Right lobe of liver (tissue), 6 donors: ENCODE data around the gene MRPL40. TPM values are rescaled to one million over a fixed set of nuclear protein-coding genes. Genes with fewer than 3 reads are reported as not detected.

Source experiments
- ATAC-seq, 4 donors: fragments of 200-7000 bp; cut with Tn5 transposase; one replicate each; pipeline ENCODE4 v1.9.1; 2020; ENCODE audit warnings: mild to moderate bottlenecking in 4 of 4, moderate library complexity in 4 of 4
- DNase-seq, 3 donors: peaks; one replicate each; pipeline ENCODE4 v3.0.0-alpha.2; 2020
- H3K27ac ChIP-seq, 3 donors: fragments of 200-600 bp; one replicate each; pipeline ENCODE4 v1.8.0; 2022
- H3K27me3 ChIP-seq, 2 donors: fragments of 200-600 bp; one replicate each; pipeline ENCODE4 v1.8.0; 2022
- H3K36me3 ChIP-seq, 4 donors: fragments of 200-600 bp; sonication (generic) in 1 of 4; one replicate each; pipeline versions ENCODE4 v1.5.1 to v1.8.0; 2017 to 2022; ENCODE audit warnings: control low read depth in 1 of 4
- H3K4me1 ChIP-seq, 4 donors: fragments of 200-600 bp; sonication (generic) in 1 of 4; one replicate each; pipeline versions ENCODE4 v1.5.1 to v1.8.0; 2017 to 2022; ENCODE audit warnings: control low read depth in 1 of 4
- H3K4me3 ChIP-seq, 3 donors: fragments of 200-600 bp; one replicate each; pipeline ENCODE4 v1.8.0; 2022
- H3K9me3 ChIP-seq, 4 donors: fragments of 200-600 bp; sonication (generic) in 1 of 4; one replicate each; pipeline versions ENCODE4 v1.5.1 to v1.8.0; 2017 to 2022; ENCODE audit warnings: control low read depth in 1 of 4
- CTCF ChIP-seq, 4 donors: fragments of 200-600 bp in 3 of 4; fragments of 450-650 bp in 1 of 4; IDR thresholded peaks; one replicate each; pipeline versions ENCODE4 v1.5.1 to v1.8.0; 2016 to 2022; ENCODE audit warnings: antibody characterized with exemption in 4 of 4, mild to moderate bottlenecking in 2 of 4
- POLR2A ChIP-seq: fragments of 450-650 bp; IDR thresholded peaks from one replicate; pipeline ENCODE4 v1.6.1; 2017; ENCODE audit warnings: antibody characterized with exemption, mild to moderate bottlenecking
- WGBS: methylation state at CpG from one replicate; pipeline ENCODE4 v1.1.6; 2018; ENCODE audit warnings: low coverage, low lambda C conversion rate; ENCODE audit not compliant: insufficient coverage; ENCODE audit errors: missing lambda C conversion rate; 5-methylcytosine and 5-hydroxymethylcytosine counted together
- intact Hi-C, 2 donors: fragments of 100-400 bp; cut with DNase I; formaldehyde crosslinking; loops; one replicate each; pipeline versions ENCODE4 v1.11.2 to v1.14.1; 2022
- long read RNA-seq: library from polyadenylated mRNA; unstranded; transcript quantifications from one replicate; pipeline ENCODE4 v2.0.0, GENCODE V29; 2019
- total RNA-seq, 6 experiments: library from RNA; depleted of rRNA in 2 of 6; stranded (reverse); fragments of >200 nt in 2 of 6; fragmentation: NEBNext Ultra II Directional in 3 of 6; extraction: Animal tissue kit (Norgen Biotek cat#: 25700) in 3 of 6; gene quantifications; one replicate each; pipeline versions ENCODE4 v1.1.0 to v1.2.4, GENCODE V29; 2016 to 2023
- donor health status: DM: no; HTN: yes; CAD: no.
- donor health status: DM: no; HTN: no; CAD: no.
- donor health status: DM: no; HTN: no; CAD: no.
- donor health status: DM: no; HTN: yes; CAD: no.
- donor health status: DM: no; HTN: yes; CAD: no.

The MRPL40 gene
- 10 to 100 TPM; 23.6 to 38.8 (median 27.8) TPM for total RNA-seq
- long read RNA-seq, transcript MRPL40-201 (4 exons, 1,387 nt), result major isoform, 31 of 33 reads
- long read RNA-seq, partial matches to known transcripts, result 0 of 33 reads
- long read RNA-seq, other reads (novel, unspliced or antisense), result 1 of 33 reads

- 0% methylated on average over 3 of the region's 74 CpGs for WGBS
- Histone ChIP-seq H3K27me3 (no peaks in the 10 kb centered on the region), H3K27ac (peak within 1 kb of the TSS; percentile 91 to 99 (median 95)), H3K9me3 (no peaks in the 10 kb centered on the region), H3K4me1 (peaks cover 0 to 33% (median 6%) of the 10 kb centered on the region in 4 donors), H3K4me3 (peak within 1 kb of the TSS; percentile 77 to 93 (median 91)), H3K36me3 (peaks cover 0 to 20% (median 8%) of the 10 kb centered on the region in 4 donors)
- peak; percentile 88 to 95 (median 88) for ATAC-seq
- intact Hi-C loops, result no loop called here
- DNase-seq, result peak; percentile 97 to 98 (median 97)
- TF ChIP-seq CTCF (IDR thresholded peaks at IDR 0.05) (peak in 2 of 4 donors; percentile 4 to 24), POLR2A (peak; percentile 88)
Observed at GRCh38 chr22:19432133-19432851, at the start of gene MRPL40. TSS of gene MRPL40 (plus strand) at chr22:19432545. CDS start at chr22:19432555, 10 bp downstream.

- ATAC-seq (no peak), DNase-seq (peak in 1 of 3 donors; percentile 25)
- Histone ChIP-seq H3K27me3 (no peaks in the 10 kb centered on the region), H3K27ac (no peak overlapping the region), H3K4me3 (no peak overlapping the region), H3K36me3 (peaks cover 11 to 80% (median 44%) of the 10 kb centered on the region in 4 donors), H3K4me1 (peaks cover 0 to 2% (median 0%) of the 10 kb centered on the region in 4 donors), H3K9me3 (no peaks in the 10 kb centered on the region)
- intact Hi-C loops, result no loop called here
- 90% methylated on average over 9 of the region's 9 CpGs for WGBS
- TF ChIP-seq POLR2A, result no peak
- no peak for TF ChIP-seq CTCF (IDR thresholded peaks at IDR 0.05)
Observed at GRCh38 chr22:19383292-19383691, 49.1 kb upstream of the MRPL40 start.

- no peaks in the 10 kb centered on the region for H3K9me3 ChIP-seq
- peaks cover 11 to 97% (median 55%) of the 10 kb centered on the region in 4 donors for H3K36me3 ChIP-seq
- no peak for TF ChIP-seq POLR2A
- TF ChIP-seq CTCF (IDR thresholded peaks at IDR 0.05), result no peak
- intact Hi-C loops, result no loop called here
- no peak overlapping the region for H3K27ac ChIP-seq
- H3K4me3 ChIP-seq, result no peak overlapping the region
- H3K27me3 ChIP-seq, result no peaks in the 10 kb centered on the region
- ATAC-seq (no peak), DNase-seq (peak in 1 of 3 donors; percentile 42)
- H3K4me1 ChIP-seq, result no peaks in the 10 kb centered on the region
- WGBS, result 91% methylated on average over 9 of the region's 14 CpGs
Observed at GRCh38 chr22:19385221-19385906, 47.0 kb upstream of the MRPL40 start.

GRCh38 chr22:19386248-19386647 lies 46.1 kb upstream of the MRPL40 start:
- ATAC-seq (no peak), DNase-seq (peak in 1 of 3 donors; percentile 34)
- no peak for TF ChIP-seq CTCF (IDR thresholded peaks at IDR 0.05)
- TF ChIP-seq POLR2A, result no peak
- H3K9me3 ChIP-seq, result no peaks in the 10 kb centered on the region
- H3K4me1 ChIP-seq, result no peaks in the 10 kb centered on the region
- peaks cover 11 to 93% (median 53%) of the 10 kb centered on the region in 4 donors for H3K36me3 ChIP-seq
- WGBS, result 100% methylated on average over 1 of the region's 2 CpGs
- intact Hi-C loops, result no loop called here
- H3K4me3 ChIP-seq, result no peak overlapping the region
- no peak overlapping the region for H3K27ac ChIP-seq
- no peaks in the 10 kb centered on the region for H3K27me3 ChIP-seq
